A673 (cell line): Measurements from ENCODE around the gene SHISA7. TPM values are rescaled to one million over a fixed set of nuclear protein-coding genes. Genes with fewer than 3 reads are reported as not detected.
A peak's percentile ranks its signal among the peaks of the same experiment; 100 is the strongest.

Experiments used
- BruUV-seq: library from RNA; stranded (reverse); fragments of 400-500 nt; replicated peaks from 2 replicates; lab custom pipeline; 2021; lab: Mats Ljungman, UMichigan
- CTCF ChIA-PET: fragments of 300-600 bp; sonication (Branson Sonifier 250); formaldehyde crosslinking; loops from one replicate; lab custom pipeline; 2022; ENCODE audit warnings: antibody characterized with exemption; lab: Charles Lee
- POLR2A ChIA-PET: fragments of 300-600 bp; sonication (Branson Sonifier 250); formaldehyde crosslinking; loops from one replicate; lab custom pipeline; 2022; ENCODE audit warnings: antibody characterized with exemption; ENCODE audit not compliant: low non-redundant PET; lab: Charles Lee
- DNase-seq: peaks from one replicate; pipeline ENCODE4 v3.0.0-alpha.2; 2015; ENCODE audit warnings: low spot score
- H3K27ac ChIP-seq: fragments of 200-600 bp; sonication (generic); 2 replicates; pipeline ENCODE4 v1.5.1; 2016; ENCODE audit warnings: mixed run types, low read depth, mild to moderate bottlenecking, mixed read lengths, antibody characterized with exemption, low read length; ENCODE audit not compliant: poor library complexity, severe bottlenecking
- H3K27me3 ChIP-seq: fragments of 200-600 bp; sonication (generic); replicated peaks from 2 replicates; pipeline ENCODE4 v1.6.1; 2017; ENCODE audit warnings: mixed run types, low read depth, mild to moderate bottlenecking, mixed read lengths, antibody characterized with exemption, low read length; ENCODE audit not compliant: insufficient read depth, poor library complexity
- H3K36me3 ChIP-seq: fragments of 200-600 bp; sonication (generic); 2 replicates; pipeline ENCODE4 v1.6.1; 2016; ENCODE audit warnings: mixed run types, mild to moderate bottlenecking, mixed read lengths, antibody characterized with exemption, low read length; ENCODE audit not compliant: insufficient read depth, poor library complexity, severe bottlenecking
- H3K4me1 ChIP-seq: fragments of 200-600 bp; sonication (generic); 2 replicates; pipeline ENCODE4 v1.6.1; 2017; ENCODE audit warnings: mixed run types, mild to moderate bottlenecking, mixed read lengths, antibody characterized with exemption, low read length; ENCODE audit not compliant: insufficient read depth, poor library complexity, severe bottlenecking
- H3K4me3 ChIP-seq: fragments of 200-600 bp; sonication (generic); 2 replicates; pipeline ENCODE4 v1.5.1; 2016; ENCODE audit warnings: low read depth, mixed run types, mild to moderate bottlenecking, mixed read lengths, low read length; ENCODE audit not compliant: poor library complexity, severe bottlenecking
- H3K9me3 ChIP-seq: fragments of 200-600 bp; sonication (generic); 2 replicates; pipeline ENCODE4 v1.6.1; 2016; ENCODE audit warnings: mixed run types, low read depth, mild to moderate bottlenecking, mixed read lengths, antibody characterized with exemption, low read length; ENCODE audit not compliant: poor library complexity, severe bottlenecking
- CTCF ChIP-seq: fragments of 300-800, 200-600 bp; sonication (generic); conservative IDR thresholded peaks from 2 replicates; pipeline ENCODE4 v1.5.1; 2017; ENCODE audit warnings: low read depth, mild to moderate bottlenecking, antibody characterized with exemption, low read length, moderate library complexity, mixed read lengths
- EZH2 ChIP-seq: fragments of 200-600 bp; sonication (generic); IDR thresholded peaks from 2 replicates; pipeline ENCODE4 v1.6.1; 2017; ENCODE audit warnings: borderline replicate concordance, low read depth, mild to moderate bottlenecking, mixed read lengths, antibody characterized with exemption, low read length; ENCODE audit not compliant: poor library complexity, severe bottlenecking
- intact Hi-C: fragments of 100-400 bp; cut with micrococcal nuclease; formaldehyde crosslinking; loops from one replicate; pipeline ENCODE4 v1.10.0; 2022; ENCODE audit not compliant: unreplicated experiment
- total RNA-seq: library from RNA; stranded (reverse); gene quantifications from 2 replicates; pipeline ENCODE4 v1.2.3, GENCODE V29; 2021

SHISA7 gene
- total RNA-seq, 1 experiment from 2014 or later: 0.21 TPM

GRCh38 chr19:55437410-55437809 lies 5.7 kb downstream of the SHISA7 start:
- ChIA-PET CTCF (interaction anchor here (0.7 kb wide), 1 partner anchor 66 kb away, joined by 3 read pairs; no protein-coding TSS in a partner anchor), POLR2A (interaction anchor here (0.5 kb wide), 1 partner anchor 12 kb away, joined by 4 read pairs; no protein-coding TSS in a partner anchor)
- Histone ChIP-seq H3K36me3 (no peaks in the 10 kb centered on the region), H3K27me3 (peaks cover 21% of the 10 kb centered on the region), H3K4me3 (no peak overlapping the region), H3K27ac (no peak overlapping the region), H3K4me1 (peaks cover 16% of the 10 kb centered on the region), H3K9me3 (no peaks in the 10 kb centered on the region)
- peak; percentile 55 for DNase-seq
- intact Hi-C loops: no loop called here
- TF ChIP-seq CTCF: no peak
- no peak for TF ChIP-seq EZH2
- BruUV-seq: no TSS peak

- POLR2A ChIA-PET: no interaction called here
- intact Hi-C loops: no loop called here
- H3K27ac ChIP-seq: no peak overlapping the region
- CTCF ChIA-PET: interaction anchor here (0.7 kb wide), 1 partner anchor 67 kb away, joined by 3 read pairs; no protein-coding TSS in a partner anchor
- no peaks in the 10 kb centered on the region for H3K36me3 ChIP-seq
- DNase-seq: no peak
- H3K4me1 ChIP-seq: peaks cover 10% of the 10 kb centered on the region
- no peak for TF ChIP-seq EZH2
- TF ChIP-seq CTCF: no peak
- H3K27me3 ChIP-seq: peaks cover 15% of the 10 kb centered on the region
- no peaks in the 10 kb centered on the region for H3K9me3 ChIP-seq
- H3K4me3 ChIP-seq: no peak overlapping the region
- no TSS peak for BruUV-seq
Measured at GRCh38 chr19:55436847-55437246, 6.3 kb downstream of the SHISA7 start.

GRCh38 chr19:55435020-55435419 lies 8.1 kb downstream of the SHISA7 start:
- Histone ChIP-seq H3K27me3 (no peaks in the 10 kb centered on the region), H3K36me3 (no peaks in the 10 kb centered on the region), H3K4me3 (no peak overlapping the region), H3K4me1 (no peaks in the 10 kb centered on the region), H3K27ac (no peak overlapping the region), H3K9me3 (no peaks in the 10 kb centered on the region)
- intact Hi-C loops: no loop called here
- DNase-seq: no peak
- CTCF ChIA-PET: no interaction called here
- POLR2A ChIA-PET: no interaction called here
- no peak for TF ChIP-seq EZH2
- no peak for TF ChIP-seq CTCF
- BruUV-seq: no TSS peak
